Endothelial cell of umbilical vein (primary cell): ENCODE measurements around the gene ZNF599.
A peak's percentile ranks its signal among the peaks of the same experiment; 100 is the strongest.

Experiments used
- EZH2 ChIP-seq: IDR thresholded peaks from 2 replicates; pipeline ENCODE4 v1.6.1; 2012; ENCODE audit warnings: borderline replicate concordance, low read depth, mild to moderate bottlenecking, moderate library complexity, low read length, inconsistent platforms; ENCODE audit not compliant: severe bottlenecking
- TF ChIP-seq, protein P1 (sequence below), 2 donors: IDR thresholded peaks; 1 replicate in 1 of 2; 2 replicates in 1 of 2; pipeline ENCODE4 v1.5.1; 2011; ENCODE audit warnings: low read length in 2 of 2, mild to moderate bottlenecking in 2 of 2, moderate library complexity in 2 of 2, control low read depth in 1 of 2, inconsistent platforms in 1 of 2, low read depth in 1 of 2; ENCODE audit not compliant: insufficient read depth in 1 of 2; ENCODE audit errors: extremely low read depth in 1 of 2

DNA sequence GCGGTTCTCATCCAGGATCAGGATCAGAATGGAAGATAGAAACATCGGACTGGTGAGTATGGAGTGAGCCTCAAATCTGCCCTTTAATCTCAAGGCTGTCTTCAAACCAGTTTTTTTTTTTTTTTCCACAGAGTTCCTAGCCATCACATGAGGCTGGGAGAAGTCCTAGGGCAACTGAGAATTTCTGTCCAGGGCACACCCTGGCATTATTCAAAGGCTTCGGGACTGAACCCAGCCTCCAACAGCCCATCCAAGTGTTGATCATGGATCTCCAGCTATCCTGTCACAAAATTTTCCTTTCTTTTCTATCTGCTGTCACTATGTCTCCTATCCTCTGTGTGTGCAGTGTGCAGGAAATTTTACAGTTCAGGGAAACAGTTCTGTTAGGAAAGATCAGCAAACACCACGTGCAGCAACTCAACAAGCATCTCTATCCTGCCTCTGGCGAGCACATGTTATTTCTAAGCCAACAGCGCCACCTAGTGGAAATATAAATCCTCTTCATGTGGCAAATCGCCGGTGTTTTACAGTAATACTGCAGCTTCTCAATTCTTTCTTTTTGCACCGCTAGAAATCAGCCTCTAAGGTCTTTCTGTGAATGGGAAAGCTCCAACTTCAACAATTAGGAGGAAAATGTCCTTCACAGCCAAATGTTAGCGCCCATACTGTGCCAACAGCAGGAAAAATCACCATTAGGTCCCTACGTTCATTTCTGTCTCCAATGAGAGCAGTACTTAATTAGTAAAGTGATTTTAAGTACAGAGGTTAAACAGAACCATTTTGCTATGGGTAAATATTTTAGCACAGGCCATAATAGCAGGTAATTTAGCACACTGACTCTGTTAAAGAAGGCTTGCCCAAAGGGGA lies 60.4 kb downstream of the ZNF599 start:
- no peak for TF ChIP-seq EZH2
- TF ChIP-seq, protein P1, sequence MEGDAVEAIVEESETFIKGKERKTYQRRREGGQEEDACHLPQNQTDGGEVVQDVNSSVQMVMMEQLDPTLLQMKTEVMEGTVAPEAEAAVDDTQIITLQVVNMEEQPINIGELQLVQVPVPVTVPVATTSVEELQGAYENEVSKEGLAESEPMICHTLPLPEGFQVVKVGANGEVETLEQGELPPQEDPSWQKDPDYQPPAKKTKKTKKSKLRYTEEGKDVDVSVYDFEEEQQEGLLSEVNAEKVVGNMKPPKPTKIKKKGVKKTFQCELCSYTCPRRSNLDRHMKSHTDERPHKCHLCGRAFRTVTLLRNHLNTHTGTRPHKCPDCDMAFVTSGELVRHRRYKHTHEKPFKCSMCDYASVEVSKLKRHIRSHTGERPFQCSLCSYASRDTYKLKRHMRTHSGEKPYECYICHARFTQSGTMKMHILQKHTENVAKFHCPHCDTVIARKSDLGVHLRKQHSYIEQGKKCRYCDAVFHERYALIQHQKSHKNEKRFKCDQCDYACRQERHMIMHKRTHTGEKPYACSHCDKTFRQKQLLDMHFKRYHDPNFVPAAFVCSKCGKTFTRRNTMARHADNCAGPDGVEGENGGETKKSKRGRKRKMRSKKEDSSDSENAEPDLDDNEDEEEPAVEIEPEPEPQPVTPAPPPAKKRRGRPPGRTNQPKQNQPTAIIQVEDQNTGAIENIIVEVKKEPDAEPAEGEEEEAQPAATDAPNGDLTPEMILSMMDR (IDR thresholded peaks at IDR 0.05; ENCODE audit: extremely low read depth in 1 of 2, insufficient read depth in 1 of 2, low read depth in 1 of 2, low read length in 2 of 2), result peak; percentile 39 to 40
